Duodenal mucosa (tissue), 2 donors: ENCODE results near the gene LRRC74B.
"Not testable (repeated sequence)": the region's sequence is repeated elsewhere in the genome, so short reads cannot be mapped to it uniquely, and the experiment has no call there.

Source experiments
- H3K27ac ChIP-seq: one replicate; pipeline ENCODE4 v1.7.0; 2013; ENCODE audit warnings: low read depth, low read length
- H3K27me3 ChIP-seq, 2 donors: one replicate each; pipeline ENCODE4 v1.7.0; 2013; ENCODE audit warnings: low read length in 2 of 2, control low read depth in 1 of 2; ENCODE audit not compliant: insufficient read depth in 2 of 2, control insufficient read depth in 1 of 2
- H3K36me3 ChIP-seq, 2 donors: one replicate each; pipeline ENCODE4 v1.7.0; 2013; ENCODE audit warnings: low read length in 2 of 2, control low read depth in 1 of 2; ENCODE audit not compliant: insufficient read depth in 2 of 2, control insufficient read depth in 1 of 2
- H3K4me1 ChIP-seq, 2 donors: one replicate each; pipeline ENCODE4 v1.7.0; 2013; ENCODE audit warnings: low read length in 2 of 2, control low read depth in 1 of 2; ENCODE audit not compliant: insufficient read depth in 2 of 2, control insufficient read depth in 1 of 2
- H3K4me3 ChIP-seq, 2 donors: one replicate each; pipeline ENCODE4 v1.7.0; 2013; ENCODE audit warnings: low read length in 2 of 2, low read depth in 1 of 2
- H3K9ac ChIP-seq, 2 donors: one replicate each; pipeline ENCODE4 v1.7.0; 2013; ENCODE audit warnings: low read length in 2 of 2, low read depth in 1 of 2
- H3K9me3 ChIP-seq, 2 donors: one replicate each; pipeline ENCODE4 v1.7.0; 2013; ENCODE audit warnings: low read length in 2 of 2, control low read depth in 1 of 2; ENCODE audit not compliant: control insufficient read depth in 1 of 2

Gene LRRC74B

DNA sequence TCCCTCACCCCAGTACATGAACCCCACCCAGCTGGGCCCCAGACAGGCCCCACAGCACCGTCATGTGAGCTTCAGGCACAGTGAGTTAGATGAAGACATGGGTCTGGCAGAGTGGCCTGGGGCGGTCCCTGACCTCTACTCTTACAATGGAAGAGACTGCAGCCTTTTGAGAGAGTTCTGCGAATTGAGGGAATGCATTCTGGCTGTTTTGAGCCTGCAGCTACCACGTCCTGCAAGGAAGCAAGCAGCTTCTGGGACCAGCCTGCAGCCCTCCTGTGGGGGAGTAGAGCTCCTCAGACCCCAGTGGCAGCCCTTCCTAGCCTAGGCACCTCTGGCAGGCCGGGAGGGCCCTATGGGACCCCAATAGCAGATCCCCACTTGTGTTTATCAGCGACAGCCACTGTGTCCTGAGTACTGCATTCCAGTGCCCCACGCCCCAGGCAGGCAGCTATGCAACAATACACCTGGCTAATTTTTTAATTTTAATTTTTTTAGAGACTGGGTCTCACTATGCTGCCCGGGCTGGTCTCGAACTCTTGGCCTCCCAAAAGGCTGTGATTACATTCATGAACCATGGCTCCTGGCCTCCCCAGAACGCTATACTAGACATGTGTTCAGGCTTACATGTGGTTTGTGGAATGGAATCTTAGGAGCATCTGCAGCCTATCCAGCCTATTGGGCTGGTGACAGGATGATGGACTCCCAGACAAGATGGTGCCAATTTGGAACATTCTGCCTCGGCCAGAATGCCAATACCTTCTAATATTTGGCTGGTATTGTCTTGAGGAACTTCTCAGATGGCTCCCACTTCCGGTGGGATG is 12.7 kb upstream of the LRRC74B start:
- Histone ChIP-seq H3K9me3 (no peaks in the 10 kb centered on the region), H3K4me1 (peaks cover 0 to 10% of the 10 kb centered on the region in 2 donors), H3K27ac (no peak overlapping the region), H3K4me3 (peak overlapping the region in 1 of 2 donors; percentile 54), H3K27me3 (peaks cover 0 to 14% of the 10 kb centered on the region in 2 donors), H3K36me3 (no peaks in the 10 kb centered on the region), H3K9ac (no peak overlapping the region)

DNA sequence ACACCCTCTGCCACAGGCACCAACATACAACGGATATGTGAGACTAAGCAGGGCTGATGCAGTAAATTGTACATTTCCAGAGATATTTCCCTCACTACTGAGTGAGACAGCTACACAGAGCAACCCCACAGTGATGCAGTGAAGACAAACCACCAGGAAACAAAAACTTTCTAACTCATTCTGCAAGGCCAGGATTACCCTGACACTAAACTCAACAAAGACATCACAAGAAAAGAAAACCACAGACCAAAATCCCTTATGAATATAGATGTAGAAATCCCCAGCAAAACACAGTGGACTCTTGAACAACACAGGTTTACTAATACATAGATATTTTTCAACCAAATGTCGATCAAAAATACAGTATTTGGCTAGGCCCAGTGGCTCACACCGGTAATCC is 11.9 kb upstream of the LRRC74B start:
- H3K27me3 ChIP-seq: peaks cover 0 to 14% of the 10 kb centered on the region in 2 donors
- H3K9ac ChIP-seq: no peak overlapping the region
- H3K27ac ChIP-seq: no peak overlapping the region
- H3K36me3 ChIP-seq: no peaks in the 10 kb centered on the region
- H3K9me3 ChIP-seq: no peaks in the 10 kb centered on the region
- H3K4me1 ChIP-seq: peaks cover 0 to 10% of the 10 kb centered on the region in 2 donors
- H3K4me3 ChIP-seq: no peak overlapping the region

DNA sequence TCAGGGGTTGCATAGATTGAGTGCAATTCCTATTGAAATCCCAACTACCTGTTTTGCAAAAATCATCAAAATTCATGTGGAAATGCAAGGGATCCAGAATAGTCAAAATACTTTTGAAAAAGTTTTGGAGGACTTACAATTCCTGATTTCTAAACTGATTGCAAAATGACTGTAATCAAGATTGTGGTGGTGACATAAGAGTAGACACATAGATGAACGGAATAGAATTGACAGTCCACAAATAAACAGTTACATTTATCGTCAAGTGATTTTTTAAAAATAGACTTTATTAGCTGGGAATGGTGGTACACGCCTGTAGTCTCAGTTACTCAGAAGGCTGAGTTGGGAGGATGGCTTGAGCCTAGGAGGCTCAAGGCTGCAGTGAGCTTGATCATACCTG is 10.8 kb upstream of the LRRC74B start:
- H3K4me1 ChIP-seq: peaks cover 0 to 10% of the 10 kb centered on the region in 2 donors
- no peaks in the 10 kb centered on the region for H3K9me3 ChIP-seq
- no peaks in the 10 kb centered on the region for H3K36me3 ChIP-seq
- H3K9ac ChIP-seq: no peak overlapping the region
- H3K27ac ChIP-seq: no peak overlapping the region
- H3K27me3 ChIP-seq: peaks cover 0 to 9% of the 10 kb centered on the region in 2 donors
- H3K4me3 ChIP-seq: no peak overlapping the region

DNA sequence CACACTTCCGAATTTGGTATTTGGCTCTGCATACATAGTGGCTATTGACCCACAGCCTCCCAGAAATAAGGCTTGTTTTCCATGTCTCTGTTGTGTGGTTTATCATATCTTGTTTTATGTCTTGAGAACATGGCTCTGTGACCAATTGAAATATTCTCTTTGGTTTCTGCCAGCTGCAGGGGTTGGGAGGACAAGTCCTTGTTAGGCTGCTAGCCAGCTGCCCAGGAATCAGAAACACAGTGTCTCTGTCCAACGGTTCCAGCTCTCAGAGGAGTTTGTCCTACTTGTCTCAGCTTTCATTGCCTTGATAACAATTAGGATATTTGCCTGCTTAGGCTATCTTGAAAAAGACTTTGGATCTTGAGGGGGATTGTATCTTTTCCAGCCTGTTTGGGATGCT is 7.3 kb upstream of the LRRC74B start:
- H3K27me3 ChIP-seq: no peaks in the 10 kb centered on the region
- H3K4me1 ChIP-seq: peaks cover 6 to 7% of the 10 kb centered on the region in 2 donors
- no peak overlapping the region for H3K27ac ChIP-seq
- no peak overlapping the region for H3K9ac ChIP-seq
- H3K9me3 ChIP-seq: no peaks in the 10 kb centered on the region
- H3K36me3 ChIP-seq: no peaks in the 10 kb centered on the region
- no peak overlapping the region for H3K4me3 ChIP-seq

DNA sequence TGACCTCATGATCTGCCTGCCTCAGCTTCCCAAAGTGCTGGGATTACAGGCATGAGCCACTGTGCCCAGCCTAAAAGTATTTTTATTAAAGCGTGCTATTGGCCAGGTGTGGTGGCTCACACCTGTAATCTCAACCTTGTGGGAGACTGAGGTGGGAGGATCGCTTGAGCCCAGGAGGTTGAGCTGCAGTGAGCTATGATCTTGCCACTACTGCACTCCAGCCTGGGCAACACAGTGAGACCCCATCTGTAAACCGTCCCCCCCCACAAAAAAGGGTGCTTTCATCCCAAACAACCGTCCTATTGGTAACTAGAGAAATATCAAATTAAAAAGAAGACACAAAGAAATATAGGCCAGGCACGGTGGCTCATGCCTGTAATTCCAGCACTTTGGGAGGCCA is 6.6 kb upstream of the LRRC74B start:
- H3K27ac ChIP-seq, H3K36me3 ChIP-seq, H3K4me3 ChIP-seq, H3K27me3 ChIP-seq, H3K9ac ChIP-seq, H3K9me3 ChIP-seq: not testable (repeated sequence)
- H3K4me1 ChIP-seq: peaks cover 12 to 14% of the 10 kb centered on the region in 2 donors

DNA sequence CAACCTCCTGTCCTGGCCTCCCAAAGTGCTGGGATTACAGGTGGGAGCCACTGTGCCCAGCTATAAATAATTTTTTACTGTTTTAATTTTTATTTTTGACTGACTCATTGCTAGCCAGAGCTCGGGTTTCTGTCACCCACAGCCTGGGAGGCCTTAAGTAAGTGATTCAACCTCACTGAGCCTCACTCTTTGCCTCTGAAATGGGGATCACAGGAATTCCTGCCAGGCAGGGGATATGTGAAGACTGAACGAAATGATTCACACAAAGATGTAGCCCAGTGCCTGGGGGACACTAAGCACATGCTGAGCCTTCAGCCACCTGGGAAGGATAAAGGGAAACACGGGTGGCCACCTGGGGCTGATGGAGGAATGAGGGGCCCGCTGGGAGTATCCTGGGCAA is 3.8 kb upstream of the LRRC74B start:
- Histone ChIP-seq H3K36me3 (no peaks in the 10 kb centered on the region), H3K9ac (no peak overlapping the region), H3K4me3 (no peak overlapping the region), H3K4me1 (peaks cover 24 to 25% of the 10 kb centered on the region in 2 donors), H3K27me3 (no peaks in the 10 kb centered on the region), H3K9me3 (no peaks in the 10 kb centered on the region), H3K27ac (no peak overlapping the region)

DNA sequence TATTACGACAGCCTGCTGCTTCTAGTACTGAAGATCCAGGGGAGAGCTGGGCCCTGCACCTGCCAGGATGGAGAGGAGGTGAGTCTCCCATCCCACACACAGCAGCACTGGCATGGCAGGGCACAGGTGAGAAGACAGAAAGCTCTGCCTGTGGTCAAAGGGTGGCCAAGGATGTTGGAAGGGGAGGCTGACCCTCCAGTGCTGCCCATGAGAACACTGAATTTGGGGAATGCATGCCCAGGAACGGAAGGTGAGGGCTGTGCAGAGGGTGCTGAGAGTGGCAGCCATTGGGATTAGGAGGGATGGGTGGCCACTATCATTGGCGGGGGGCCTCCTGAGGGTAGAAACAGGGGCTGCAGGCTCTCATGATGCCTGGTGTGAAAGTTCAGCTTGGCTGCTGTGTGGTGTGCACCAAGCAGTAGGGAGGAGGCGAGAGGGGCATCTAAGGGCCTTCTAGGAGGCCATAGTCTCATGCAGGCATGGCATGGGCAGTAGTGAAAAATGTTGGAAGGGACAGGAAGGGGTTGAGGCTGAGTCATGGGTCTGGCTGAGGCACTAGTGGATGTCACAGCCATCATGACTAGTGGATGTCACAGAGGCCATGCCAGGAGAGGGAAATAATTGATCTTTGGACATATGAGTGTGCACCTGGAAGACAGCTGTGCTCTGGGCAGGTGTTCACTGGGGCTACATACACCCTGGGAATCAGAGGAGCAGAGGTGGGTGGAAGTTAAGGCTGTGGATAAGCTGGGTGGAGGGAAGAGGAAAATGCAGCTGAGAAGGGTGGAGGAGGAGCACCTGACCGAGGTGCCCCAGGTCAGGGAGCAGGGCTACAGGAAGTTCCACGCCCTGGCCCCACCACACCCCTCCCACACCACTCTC is 2.5 kb upstream of the LRRC74B start:
- Histone ChIP-seq H3K4me3 (peak overlapping the region in 1 of 2 donors; percentile 9), H3K4me1 (peaks cover 24 to 25% of the 10 kb centered on the region in 2 donors), H3K27me3 (no peaks in the 10 kb centered on the region), H3K9me3 (no peaks in the 10 kb centered on the region), H3K9ac (no peak overlapping the region), H3K36me3 (no peaks in the 10 kb centered on the region), H3K27ac (no peak overlapping the region)

DNA sequence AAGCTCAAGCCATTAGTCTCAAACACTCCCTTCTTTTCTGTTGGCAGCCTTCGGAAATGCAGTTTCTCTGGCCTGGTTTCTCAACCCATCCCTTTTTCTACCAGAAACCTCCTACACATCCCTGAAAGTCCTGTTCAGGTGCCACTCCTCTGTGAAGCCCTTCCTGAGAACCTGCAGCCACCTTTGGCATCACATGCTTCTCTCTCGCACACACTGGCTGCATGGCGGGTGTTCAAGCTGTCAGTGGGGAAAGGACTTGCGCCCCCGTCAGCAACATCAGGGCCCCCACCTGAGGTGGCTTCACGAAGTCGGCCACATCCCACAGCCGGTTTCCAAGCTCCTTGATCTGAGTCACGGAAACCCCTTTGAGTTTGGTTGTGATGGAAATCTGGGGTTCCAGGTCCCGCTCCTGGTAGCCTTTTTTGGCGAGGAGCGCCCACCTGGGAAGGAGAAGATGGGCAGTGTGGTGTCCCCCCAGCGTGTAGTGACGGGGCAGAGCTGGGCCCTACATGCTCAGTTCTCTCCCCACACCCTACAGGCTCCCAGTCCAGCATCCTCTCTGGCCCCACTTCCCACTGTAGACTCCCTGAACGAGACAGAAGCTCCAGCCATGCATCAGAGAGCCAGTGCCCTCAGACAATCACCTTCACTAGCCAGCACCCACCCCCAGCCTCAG is 1.7 kb upstream of the LRRC74B start:
- H3K9ac ChIP-seq: no peak overlapping the region
- H3K27ac ChIP-seq: no peak overlapping the region
- no peaks in the 10 kb centered on the region for H3K36me3 ChIP-seq
- peak overlapping the region in 1 of 2 donors; percentile 9 for H3K4me3 ChIP-seq
- no peaks in the 10 kb centered on the region for H3K9me3 ChIP-seq
- H3K27me3 ChIP-seq: no peaks in the 10 kb centered on the region
- H3K4me1 ChIP-seq: peaks cover 24 to 25% of the 10 kb centered on the region in 2 donors

DNA sequence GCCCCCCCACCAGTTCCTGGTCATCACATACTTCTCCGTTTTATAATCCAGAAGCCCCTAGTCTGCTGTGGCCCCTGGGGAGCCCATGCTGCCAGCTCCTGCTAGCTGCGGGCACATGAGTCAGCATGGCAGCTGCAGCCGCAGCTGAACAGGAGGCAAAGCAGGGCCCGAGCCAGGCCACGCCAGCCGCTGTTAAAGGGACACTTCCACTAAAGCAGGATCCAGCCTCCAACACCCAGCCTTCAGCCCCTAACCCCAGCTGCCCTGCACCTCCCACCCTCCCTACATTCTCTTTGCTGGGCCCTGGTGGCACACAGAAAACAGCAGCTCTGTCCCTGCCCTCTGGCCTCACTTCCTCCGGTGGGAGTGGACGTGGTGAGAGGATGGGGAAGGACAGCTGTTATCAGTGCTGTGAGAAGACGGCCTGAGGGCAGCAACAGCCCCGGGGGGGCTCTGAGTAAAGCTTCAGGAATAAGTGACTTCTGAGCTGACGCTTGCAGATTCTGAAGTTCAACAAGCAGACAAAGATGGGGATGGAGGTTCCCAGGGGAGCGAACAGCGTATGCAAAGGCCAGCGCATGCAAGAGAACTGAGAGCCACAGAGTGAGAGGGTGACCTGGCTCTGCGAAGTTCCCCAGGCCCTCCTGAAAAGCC is 688 bp upstream of the LRRC74B start:
- Histone ChIP-seq H3K36me3 (no peaks in the 10 kb centered on the region), H3K27ac (no peak overlapping the region), H3K9ac (no peak overlapping the region), H3K4me3 (peak overlapping the region; percentile 56 to 70), H3K4me1 (peaks cover 24 to 25% of the 10 kb centered on the region in 2 donors), H3K9me3 (no peaks in the 10 kb centered on the region), H3K27me3 (no peaks in the 10 kb centered on the region)
